Measurements from ENCODE around the gene GAB3. TPM values are rescaled to one million over a fixed set of nuclear protein-coding genes. Genes with fewer than 3 reads are reported as not detected.

The GAB3 gene
- polyA plus RNA-seq, 1 donor from 2014 or later: not detected

DNA sequence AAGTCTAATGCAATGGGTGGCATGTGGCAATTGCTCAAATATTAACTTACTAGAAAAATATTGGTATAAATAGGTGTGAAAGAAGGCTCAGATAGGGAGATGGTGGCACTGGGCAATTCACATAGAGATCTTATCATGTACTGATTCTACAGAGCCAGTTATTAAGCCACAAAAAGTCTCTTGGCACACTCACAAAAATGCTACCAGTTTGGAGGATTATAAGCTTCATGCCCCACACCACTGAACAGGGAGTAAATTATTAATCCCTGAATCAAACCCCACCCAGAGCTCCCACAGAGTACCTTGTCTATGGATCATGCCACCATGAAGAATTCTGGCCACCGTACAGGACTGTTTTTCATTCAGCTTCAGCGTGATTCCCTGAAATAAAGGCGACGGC, 40.6 kb upstream of the GAB3 start:
- no peaks in the 10 kb centered on the region for H3K79me2 ChIP-seq (replicated peaks; ENCODE audit: insufficient read depth, low read length)

DNA sequence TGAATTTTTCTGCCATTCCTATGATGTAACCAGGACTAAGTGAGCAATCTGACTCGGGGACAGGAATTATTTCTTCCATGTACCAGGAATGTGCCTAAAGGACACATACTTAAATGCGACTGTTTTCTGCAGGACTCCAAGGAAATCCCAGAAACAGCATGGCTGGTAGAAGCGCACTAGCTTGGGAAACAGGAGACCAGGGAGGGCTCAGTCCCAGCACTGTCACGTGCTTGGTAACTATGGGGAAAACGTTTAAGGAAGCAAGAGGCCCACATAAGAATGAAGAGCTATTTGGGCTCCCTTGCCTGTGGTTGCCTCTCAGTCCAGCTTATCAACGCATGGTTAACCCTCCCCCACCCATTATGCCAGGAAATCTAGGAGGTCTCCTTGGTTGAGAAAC, 34.8 kb upstream of the GAB3 start:
- no peaks in the 10 kb centered on the region for H3F3A ChIP-seq (ENCODE audit: insufficient read depth, low read length, poor library complexity, severe bottlenecking)
- H3K36me3 ChIP-seq (ENCODE audit: insufficient read depth, low read length): no peaks in the 10 kb centered on the region
- TF ChIP-seq TAF1 (IDR thresholded peaks at IDR 0.05; ENCODE audit: low read depth) (no peak), MXI1 (conservative IDR thresholded peaks at IDR 0.05; ENCODE audit: poor library complexity, severe bottlenecking) (no peak)
- TF ChIP-seq, protein P1, sequence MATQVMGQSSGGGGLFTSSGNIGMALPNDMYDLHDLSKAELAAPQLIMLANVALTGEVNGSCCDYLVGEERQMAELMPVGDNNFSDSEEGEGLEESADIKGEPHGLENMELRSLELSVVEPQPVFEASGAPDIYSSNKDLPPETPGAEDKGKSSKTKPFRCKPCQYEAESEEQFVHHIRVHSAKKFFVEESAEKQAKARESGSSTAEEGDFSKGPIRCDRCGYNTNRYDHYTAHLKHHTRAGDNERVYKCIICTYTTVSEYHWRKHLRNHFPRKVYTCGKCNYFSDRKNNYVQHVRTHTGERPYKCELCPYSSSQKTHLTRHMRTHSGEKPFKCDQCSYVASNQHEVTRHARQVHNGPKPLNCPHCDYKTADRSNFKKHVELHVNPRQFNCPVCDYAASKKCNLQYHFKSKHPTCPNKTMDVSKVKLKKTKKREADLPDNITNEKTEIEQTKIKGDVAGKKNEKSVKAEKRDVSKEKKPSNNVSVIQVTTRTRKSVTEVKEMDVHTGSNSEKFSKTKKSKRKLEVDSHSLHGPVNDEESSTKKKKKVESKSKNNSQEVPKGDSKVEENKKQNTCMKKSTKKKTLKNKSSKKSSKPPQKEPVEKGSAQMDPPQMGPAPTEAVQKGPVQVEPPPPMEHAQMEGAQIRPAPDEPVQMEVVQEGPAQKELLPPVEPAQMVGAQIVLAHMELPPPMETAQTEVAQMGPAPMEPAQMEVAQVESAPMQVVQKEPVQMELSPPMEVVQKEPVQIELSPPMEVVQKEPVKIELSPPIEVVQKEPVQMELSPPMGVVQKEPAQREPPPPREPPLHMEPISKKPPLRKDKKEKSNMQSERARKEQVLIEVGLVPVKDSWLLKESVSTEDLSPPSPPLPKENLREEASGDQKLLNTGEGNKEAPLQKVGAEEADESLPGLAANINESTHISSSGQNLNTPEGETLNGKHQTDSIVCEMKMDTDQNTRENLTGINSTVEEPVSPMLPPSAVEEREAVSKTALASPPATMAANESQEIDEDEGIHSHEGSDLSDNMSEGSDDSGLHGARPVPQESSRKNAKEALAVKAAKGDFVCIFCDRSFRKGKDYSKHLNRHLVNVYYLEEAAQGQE (IDR thresholded peaks at IDR 0.05; ENCODE audit: borderline replicate concordance): no peak
- H3K27me3 ChIP-seq (ENCODE audit: insufficient read depth, low read depth, low read length): no peaks in the 10 kb centered on the region
- no peak overlapping the region for H3K4me3 ChIP-seq (ENCODE audit: low read length)
- H3K9me2 ChIP-seq (ENCODE audit: insufficient read depth, low read length): no peaks in the 10 kb centered on the region
- H4K20me1 ChIP-seq (ENCODE audit: insufficient read depth): no peaks in the 10 kb centered on the region
- no peak overlapping the region for H2AFZ ChIP-seq (ENCODE audit: low read depth, low read length)
- no peaks in the 10 kb centered on the region for H3K9me3 ChIP-seq (ENCODE audit: low read length)
- no peaks in the 10 kb centered on the region for H3K79me2 ChIP-seq (replicated peaks; ENCODE audit: insufficient read depth, low read length)
- H3K9ac ChIP-seq (ENCODE audit: low read length): no peak overlapping the region
- no peak overlapping the region for H3K27ac ChIP-seq (ENCODE audit: low read length)
- H3K4me2 ChIP-seq (ENCODE audit: low read length): no peak overlapping the region

More for the DNA sequence above, 40.6 kb upstream of the GAB3 start:
- Histone ChIP-seq H3K9me2 (ENCODE audit: insufficient read depth, low read length) (no peaks in the 10 kb centered on the region), H3K4me3 (ENCODE audit: low read length) (no peak overlapping the region), H3F3A (ENCODE audit: insufficient read depth, low read length, poor library complexity, severe bottlenecking) (no peaks in the 10 kb centered on the region), H3K4me2 (ENCODE audit: low read length) (no peak overlapping the region), H3K27ac (ENCODE audit: low read length) (no peak overlapping the region), H3K36me3 (ENCODE audit: insufficient read depth, low read length) (no peaks in the 10 kb centered on the region), H3K27me3 (ENCODE audit: insufficient read depth, low read depth, low read length) (no peaks in the 10 kb centered on the region), H2AFZ (ENCODE audit: low read depth, low read length) (no peak overlapping the region), H3K9ac (ENCODE audit: low read length) (no peak overlapping the region), H4K20me1 (ENCODE audit: insufficient read depth) (no peaks in the 10 kb centered on the region), H3K9me3 (ENCODE audit: low read length) (no peaks in the 10 kb centered on the region)
- TF ChIP-seq, protein P1 (IDR thresholded peaks at IDR 0.05; ENCODE audit: borderline replicate concordance): no peak
- TF ChIP-seq EP300 (conservative IDR thresholded peaks at IDR 0.05; ENCODE audit: poor library complexity, severe bottlenecking) (no peak), TAF1 (IDR thresholded peaks at IDR 0.05; ENCODE audit: low read depth) (no peak), SMC3 (conservative IDR thresholded peaks at IDR 0.05; ENCODE audit: poor library complexity) (no peak), RAD21 (conservative IDR thresholded peaks at IDR 0.05) (no peak), MXI1 (conservative IDR thresholded peaks at IDR 0.05; ENCODE audit: poor library complexity, severe bottlenecking) (no peak), POLR2AphosphoS5 (IDR thresholded peaks at IDR 0.05) (no peak), EZH2 (IDR thresholded peaks at IDR 0.05; ENCODE audit: borderline replicate concordance, insufficient read depth, low read length, poor library complexity, severe bottlenecking) (no peak)
- TF ChIP-seq, protein P2, sequence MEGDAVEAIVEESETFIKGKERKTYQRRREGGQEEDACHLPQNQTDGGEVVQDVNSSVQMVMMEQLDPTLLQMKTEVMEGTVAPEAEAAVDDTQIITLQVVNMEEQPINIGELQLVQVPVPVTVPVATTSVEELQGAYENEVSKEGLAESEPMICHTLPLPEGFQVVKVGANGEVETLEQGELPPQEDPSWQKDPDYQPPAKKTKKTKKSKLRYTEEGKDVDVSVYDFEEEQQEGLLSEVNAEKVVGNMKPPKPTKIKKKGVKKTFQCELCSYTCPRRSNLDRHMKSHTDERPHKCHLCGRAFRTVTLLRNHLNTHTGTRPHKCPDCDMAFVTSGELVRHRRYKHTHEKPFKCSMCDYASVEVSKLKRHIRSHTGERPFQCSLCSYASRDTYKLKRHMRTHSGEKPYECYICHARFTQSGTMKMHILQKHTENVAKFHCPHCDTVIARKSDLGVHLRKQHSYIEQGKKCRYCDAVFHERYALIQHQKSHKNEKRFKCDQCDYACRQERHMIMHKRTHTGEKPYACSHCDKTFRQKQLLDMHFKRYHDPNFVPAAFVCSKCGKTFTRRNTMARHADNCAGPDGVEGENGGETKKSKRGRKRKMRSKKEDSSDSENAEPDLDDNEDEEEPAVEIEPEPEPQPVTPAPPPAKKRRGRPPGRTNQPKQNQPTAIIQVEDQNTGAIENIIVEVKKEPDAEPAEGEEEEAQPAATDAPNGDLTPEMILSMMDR (IDR thresholded peaks at IDR 0.05; ENCODE audit: poor library complexity, severe bottlenecking): no peak
